Calu3 (cell line): ENCODE data around the gene REM2. TPM values are rescaled to one million over a fixed set of nuclear protein-coding genes. Genes with fewer than 3 reads are reported as not detected.

Experiments
- BruUV-seq: library from RNA; stranded (reverse); fragments of 400-500 nt; replicated peaks from 2 replicates; lab custom pipeline; 2021; lab: Mats Ljungman, UMichigan
- CTCF ChIA-PET: fragments of 300-600 bp; sonication (Branson Sonifier 250); formaldehyde crosslinking; loops from one replicate; lab custom pipeline; 2022; ENCODE audit warnings: antibody characterized with exemption; lab: Charles Lee
- DNase-seq: peaks from one replicate; pipeline ENCODE4 v3.0.0; 2022
- H3K27ac Mint-ChIP-seq: one replicate; pipeline ENCODE4 v1.8.0; 2022; ENCODE audit warnings: mixed read lengths; ENCODE audit not compliant: unreplicated experiment
- H3K27me3 Mint-ChIP-seq: one replicate; pipeline ENCODE4 v1.8.0; 2022; ENCODE audit warnings: mixed read lengths; ENCODE audit not compliant: unreplicated experiment
- H3K36me3 Mint-ChIP-seq: one replicate; pipeline ENCODE4 v1.8.0; 2022; ENCODE audit warnings: mild to moderate bottlenecking, moderate library complexity, mixed read lengths; ENCODE audit not compliant: insufficient read depth, unreplicated experiment
- H3K4me1 Mint-ChIP-seq: one replicate; pipeline ENCODE4 v1.8.0; 2022; ENCODE audit warnings: mild to moderate bottlenecking, low read depth, mixed read lengths; ENCODE audit not compliant: unreplicated experiment
- H3K4me3 Mint-ChIP-seq: one replicate; pipeline ENCODE4 v1.8.0; 2022; ENCODE audit warnings: mild to moderate bottlenecking, low read depth, moderate library complexity, mixed read lengths; ENCODE audit not compliant: unreplicated experiment
- H3K9me3 Mint-ChIP-seq: one replicate; pipeline ENCODE4 v1.8.0; 2022; ENCODE audit warnings: low read depth, mixed read lengths; ENCODE audit not compliant: unreplicated experiment
- CTCF ChIP-seq: fragments of 200-600 bp; IDR thresholded peaks from one replicate; pipeline ENCODE4 v1.8.0; 2022; ENCODE audit warnings: antibody characterized with exemption; ENCODE audit not compliant: unreplicated experiment
- intact Hi-C: fragments of 100-400 bp; cut with micrococcal nuclease; formaldehyde crosslinking; loops from one replicate; pipeline ENCODE4 v1.10.0; 2022; ENCODE audit not compliant: unreplicated experiment
- total RNA-seq: library from RNA; stranded (reverse); gene quantifications from 2 replicates; pipeline ENCODE4 v1.2.3, GENCODE V29; 2022

The REM2 gene
- total RNA-seq, 1 experiment from 2014 or later: 0.85 TPM

GRCh38 chr14:22903742-22904087, 20.7 kb downstream of the REM2 start:
- intact Hi-C loops: loop anchor here (5.0 kb wide), 1 partner anchor 516 kb away; no protein-coding TSS in a partner anchor
- Mint-ChIP-seq H3K27me3 (no peaks in the 10 kb centered on the region), H3K4me1 (no peaks in the 10 kb centered on the region), H3K4me3 (no peak overlapping the region), H3K9me3 (no peaks in the 10 kb centered on the region), H3K36me3 (peaks cover 62% of the 10 kb centered on the region), H3K27ac (no peak overlapping the region)
- CTCF ChIA-PET: no interaction called here
- no TSS peak for BruUV-seq
- no peak for DNase-seq
- no peak for TF ChIP-seq CTCF

- Mint-ChIP-seq H3K4me1 (no peaks in the 10 kb centered on the region), H3K36me3 (peaks cover 73% of the 10 kb centered on the region), H3K27me3 (no peaks in the 10 kb centered on the region), H3K9me3 (no peaks in the 10 kb centered on the region), H3K27ac (no peak overlapping the region), H3K4me3 (no peak overlapping the region)
- CTCF ChIA-PET: no interaction called here
- intact Hi-C loops: no loop called here
- no peak for TF ChIP-seq CTCF
- no TSS peak for BruUV-seq
- no peak for DNase-seq
Measured at GRCh38 chr14:22905627-22906026, 22.6 kb downstream of the REM2 start.

GRCh38 chr14:22906073-22906472, 23.1 kb downstream of the REM2 start:
- CTCF ChIA-PET: no interaction called here
- H3K4me1 Mint-ChIP-seq: no peaks in the 10 kb centered on the region
- no TSS peak for BruUV-seq
- H3K9me3 Mint-ChIP-seq: no peaks in the 10 kb centered on the region
- intact Hi-C loops: no loop called here
- TF ChIP-seq CTCF: no peak
- DNase-seq: no peak
- H3K36me3 Mint-ChIP-seq: peaks cover 70% of the 10 kb centered on the region
- no peaks in the 10 kb centered on the region for H3K27me3 Mint-ChIP-seq
- H3K27ac Mint-ChIP-seq: peak overlapping the region; percentile 45
- H3K4me3 Mint-ChIP-seq: no peak overlapping the region

- DNase-seq: no peak
- CTCF ChIA-PET: no interaction called here
- Mint-ChIP-seq H3K9me3 (no peaks in the 10 kb centered on the region), H3K4me1 (no peaks in the 10 kb centered on the region), H3K36me3 (peaks cover 73% of the 10 kb centered on the region), H3K27ac (no peak overlapping the region), H3K27me3 (no peaks in the 10 kb centered on the region), H3K4me3 (no peak overlapping the region)
- intact Hi-C loops: no loop called here
- no peak for TF ChIP-seq CTCF
- no TSS peak for BruUV-seq
Measured at GRCh38 chr14:22907429-22907828, 24.4 kb downstream of the REM2 start.
